CD14-positive monocyte (primary cell): ENCODE results near the gene TNPO1. TPM values are rescaled to one million over a fixed set of nuclear protein-coding genes. Genes with fewer than 3 reads are reported as not detected.

ENCODE experiments used
- DNase-seq, 3 donors: peaks; one replicate each; pipeline ENCODE4 v3.0.0-alpha.2; 2011 to 2022
- H2AFZ ChIP-seq: 2 replicates; pipeline ENCODE4 v1.6.0; 2012; ENCODE audit warnings: mild to moderate bottlenecking, low read depth, low read length, inconsistent platforms; ENCODE audit not compliant: insufficient read depth, poor library complexity, severe bottlenecking
- H3K27ac ChIP-seq, 2 donors: 1 replicate in 1 of 2; 2 replicates in 1 of 2; pipeline ENCODE4 v1.5.1; 2012 to 2013; ENCODE audit warnings: low read length in 2 of 2, control low read depth in 1 of 2, inconsistent platforms in 1 of 2, low read depth in 1 of 2, mild to moderate bottlenecking in 1 of 2
- H3K27me3 ChIP-seq, 2 donors: one replicate each; pipeline versions ENCODE4 v1.6.0 to v1.6.1; 2011 to 2013; ENCODE audit warnings: low read length in 2 of 2; ENCODE audit not compliant: control insufficient read depth in 2 of 2, insufficient read depth in 2 of 2
- H3K36me3 ChIP-seq, 2 donors: replicated peaks in 1 of 2; 1 replicate in 1 of 2; 2 replicates in 1 of 2; pipeline versions ENCODE4 v1.5.1 to v1.6.1; 2012 to 2013; ENCODE audit warnings: low read length in 2 of 2, control low read depth in 1 of 2, inconsistent platforms in 1 of 2, mild to moderate bottlenecking in 1 of 2; ENCODE audit not compliant: insufficient read depth in 2 of 2, control insufficient read depth in 1 of 2
- H3K4me1 ChIP-seq, 2 donors: 1 replicate in 1 of 2; 2 replicates in 1 of 2; pipeline versions ENCODE4 v1.5.1 to v1.6.1; 2012 to 2013; ENCODE audit warnings: low read length in 2 of 2, control low read depth in 1 of 2, inconsistent platforms in 1 of 2, mild to moderate bottlenecking in 1 of 2, moderate library complexity in 1 of 2; ENCODE audit not compliant: insufficient read depth in 2 of 2, control insufficient read depth in 1 of 2
- H3K4me2 ChIP-seq: replicated peaks from 2 replicates; pipeline ENCODE3; 2012; ENCODE audit warnings: low read length, moderate library complexity, mild to moderate bottlenecking; ENCODE audit not compliant: poor library complexity, severe bottlenecking; ENCODE audit errors: extremely low read depth
- H3K4me3 ChIP-seq, 3 experiments: fragments of 200-600 bp in 1 of 3; sonication (generic) in 1 of 3; replicated peaks in 1 of 3; 1 replicate in 2 of 3; 2 replicates in 1 of 3; pipeline ENCODE4 v1.5.1; 2011 to 2013; ENCODE audit warnings: low read length in 3 of 3, mild to moderate bottlenecking in 3 of 3, control low read depth in 2 of 3, low read depth in 2 of 3, inconsistent platforms in 1 of 3, moderate library complexity in 1 of 3
- H3K79me2 ChIP-seq: 2 replicates; pipeline ENCODE4 v1.6.0; 2012; ENCODE audit warnings: mild to moderate bottlenecking, control low read depth, inconsistent platforms, low read length, moderate library complexity; ENCODE audit not compliant: insufficient read depth
- H3K9ac ChIP-seq: 2 replicates; pipeline ENCODE4 v1.6.0; 2017; ENCODE audit warnings: low read length, mild to moderate bottlenecking; ENCODE audit not compliant: insufficient read depth, poor library complexity, severe bottlenecking
- H3K9me3 ChIP-seq, 2 donors: replicated peaks in 1 of 2; 1 replicate in 1 of 2; 2 replicates in 1 of 2; pipeline versions ENCODE4 v1.5.1 to v1.6.1; 2012 to 2013; ENCODE audit warnings: low read length in 2 of 2, control low read depth in 1 of 2; ENCODE audit not compliant: control insufficient read depth in 1 of 2, insufficient read depth in 1 of 2
- H4K20me1 ChIP-seq: 2 replicates; pipeline ENCODE4 v1.6.0; 2012; ENCODE audit warnings: mild to moderate bottlenecking, low read length, control low read depth, moderate library complexity; ENCODE audit not compliant: insufficient read depth
- H3K27ac Mint-ChIP-seq, 7 donors: one replicate each; pipeline ENCODE4 v1.8.0; 2020; ENCODE audit warnings: mild to moderate bottlenecking in 7 of 7, mixed read lengths in 7 of 7, moderate library complexity in 6 of 7, inconsistent platforms in 2 of 7
- H3K27me3 Mint-ChIP-seq, 3 donors: one replicate each; pipeline ENCODE4 v1.8.0; 2021 to 2022; ENCODE audit warnings: low read depth in 3 of 3, mild to moderate bottlenecking in 3 of 3, mixed read lengths in 3 of 3, moderate library complexity in 3 of 3, inconsistent platforms in 1 of 3
- H3K36me3 Mint-ChIP-seq, 2 donors: one replicate each; pipeline ENCODE4 v1.8.0; 2020; ENCODE audit warnings: mixed read lengths in 2 of 2, inconsistent platforms in 1 of 2, mild to moderate bottlenecking in 1 of 2
- H3K4me1 Mint-ChIP-seq: one replicate; pipeline ENCODE4 v1.8.0; 2020; ENCODE audit warnings: mild to moderate bottlenecking, mixed read lengths
- H3K4me3 Mint-ChIP-seq, 2 donors: one replicate each; pipeline ENCODE4 v1.8.0; 2020; ENCODE audit warnings: mild to moderate bottlenecking in 2 of 2, mixed read lengths in 2 of 2, moderate library complexity in 1 of 2
- H3K9me3 Mint-ChIP-seq, 7 donors: one replicate each; pipeline ENCODE4 v1.8.0; 2020 to 2022; ENCODE audit warnings: mixed read lengths in 7 of 7, mild to moderate bottlenecking in 6 of 7, moderate library complexity in 6 of 7, inconsistent platforms in 2 of 7
- WGBS: methylation state at CpG from one replicate; pipeline ENCODE4 v1.1.5; 2013; ENCODE audit warnings: missing lambda C conversion rate; ENCODE audit not compliant: insufficient coverage; 5-methylcytosine and 5-hydroxymethylcytosine counted together
- intact Hi-C, 2 donors: fragments of 100-400 bp; cut with micrococcal nuclease; formaldehyde crosslinking; loops; one replicate each; pipeline versions ENCODE4 v1.15.0 to v1.15.1; 2023
- polyA minus RNA-seq: library from RNA; depleted of rRNA, polyadenylated mRNA; stranded (reverse); fragments of >200 nt; gene quantifications from 2 replicates; pipeline ENCODE4 v1.2.3, GENCODE V29; 2012
- polyA plus RNA-seq, 3 donors: library from polyadenylated mRNA; depleted of rRNA in 1 of 3; unstranded in 2 of 3; stranded (reverse) in 1 of 3; fragments of 300-500 nt in 2 of 3; fragments of >200 nt in 1 of 3; fragmentation: Illumina TruSeq in 2 of 3; gene quantifications; 1 replicate in 2 of 3; 2 replicates in 1 of 3; pipeline ENCODE4 v1.2.3, GENCODE V29; 2012 to 2021
- total RNA-seq, 12 experiments: library from RNA in 1 of 12; stranded (reverse) in 1 of 12; fragments of 120-200 nt in 1 of 12; gene quantifications; one replicate each; pipeline ENCODE4 v1.2.4 and lab custom pipeline; 2013 to 2026; ENCODE audit warnings: mixed read lengths in 6 of 12, inconsistent platforms in 1 of 12
- TF ChIP-seq, protein P1 (sequence below): fragments of 200-600 bp; IDR thresholded peaks from one replicate; pipeline ENCODE4 v1.8.0; 2022; ENCODE audit warnings: antibody characterized with exemption, mild to moderate bottlenecking

TNPO1 gene
- total RNA-seq (2013) = 42.6 TPM
- polyA plus RNA-seq (10 to 100 TPM in 2 of 3 donors, 1 to 10 TPM in 1; 9.3 to 28.1 (median 26.3) TPM), polyA minus RNA-seq (24.4 and 34.9 TPM in 2 replicates), total RNA-seq (lab: John Stamatoyannopoulos, UW) (164 to 721 (median 262) reads per million in 11 experiments)

DNA sequence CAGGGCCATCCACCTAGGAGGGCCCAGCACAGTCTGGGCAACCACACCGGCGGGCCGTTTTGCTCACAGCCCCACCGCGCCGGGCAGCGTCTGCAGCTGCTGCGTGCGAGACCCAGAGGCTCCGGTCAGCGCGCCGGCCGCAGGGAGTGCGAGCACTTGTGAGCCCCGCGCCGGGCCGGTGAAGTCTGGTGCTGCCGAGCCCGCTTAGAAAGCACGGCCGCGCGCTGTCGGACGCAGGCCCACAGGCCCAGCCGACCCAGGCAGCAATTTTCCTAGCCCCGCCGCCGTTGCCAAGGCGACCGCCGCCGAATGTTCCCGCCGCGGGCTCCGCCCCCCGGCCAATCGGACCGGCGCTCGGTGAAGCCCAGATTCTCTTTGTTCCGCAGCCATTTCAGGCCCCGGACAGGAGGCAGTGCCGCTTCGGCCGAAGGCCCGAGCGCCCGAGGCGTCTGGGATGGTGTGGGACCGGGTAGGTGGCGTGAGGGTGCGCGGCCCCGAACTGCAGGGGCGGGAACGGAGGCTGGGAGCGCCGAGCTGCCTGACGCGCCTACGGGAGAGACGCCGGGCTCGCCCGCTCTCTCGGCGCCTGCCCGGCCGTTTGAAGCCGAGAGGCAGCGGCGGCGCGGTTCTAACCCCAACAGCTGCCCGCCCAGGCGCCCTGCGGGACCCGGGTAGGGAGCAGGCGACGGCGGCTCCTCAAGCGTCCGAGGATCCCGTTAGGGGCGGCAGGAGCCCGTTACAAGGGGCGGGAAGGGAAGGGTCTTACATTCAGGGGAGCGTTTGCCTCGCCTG lies at the start of gene TNPO1:
TSS of gene TNPO1 (plus strand) at position 378 of the 792 bp plus-strand sequence. CDS start at position 455, 77 bp downstream.
- peak within 1 kb of the TSS; percentile 91 for H3K9ac ChIP-seq
- H4K20me1 ChIP-seq = no peaks in the 10 kb centered on the region
- Mint-ChIP-seq H3K27me3 (no peaks in the 10 kb centered on the region), H3K9me3 (no peaks in the 10 kb centered on the region), H3K36me3 (no peaks in the 10 kb centered on the region), H3K4me1 (peaks cover 29% of the 10 kb centered on the region), H3K27ac (peak within 1 kb of the TSS; percentile 90 to 94 (median 92)), H3K4me3 (peak within 1 kb of the TSS; percentile 93 to 97)
- DNase-seq = peak; percentile 81
- peak within 1 kb of the TSS; percentile 86 for H3K4me2 ChIP-seq
- H3K4me1 ChIP-seq = peaks cover 15 to 39% of the 10 kb centered on the region in 2 donors
- peak within 1 kb of the TSS; percentile 85 to 87 for H3K27ac ChIP-seq
- peak within 1 kb of the TSS; percentile 99 for H2AFZ ChIP-seq
- peak within 1 kb of the TSS; percentile 61 to 76 (median 74) for H3K4me3 ChIP-seq
- under 1% methylated on average over 91 of the region's 93 CpGs for WGBS
- no peaks in the 10 kb centered on the region for H3K9me3 ChIP-seq
- intact Hi-C loops = loop anchor here (5.0 to 10.0 kb wide), 4 partner anchors 141 to 678 kb away; partner anchors contain the start of genes BTF3 (in 1 of the 2) and FCHO2 (in 1 of the 2)
- no peaks in the 10 kb centered on the region for H3K36me3 ChIP-seq
- TF ChIP-seq, protein P1, sequence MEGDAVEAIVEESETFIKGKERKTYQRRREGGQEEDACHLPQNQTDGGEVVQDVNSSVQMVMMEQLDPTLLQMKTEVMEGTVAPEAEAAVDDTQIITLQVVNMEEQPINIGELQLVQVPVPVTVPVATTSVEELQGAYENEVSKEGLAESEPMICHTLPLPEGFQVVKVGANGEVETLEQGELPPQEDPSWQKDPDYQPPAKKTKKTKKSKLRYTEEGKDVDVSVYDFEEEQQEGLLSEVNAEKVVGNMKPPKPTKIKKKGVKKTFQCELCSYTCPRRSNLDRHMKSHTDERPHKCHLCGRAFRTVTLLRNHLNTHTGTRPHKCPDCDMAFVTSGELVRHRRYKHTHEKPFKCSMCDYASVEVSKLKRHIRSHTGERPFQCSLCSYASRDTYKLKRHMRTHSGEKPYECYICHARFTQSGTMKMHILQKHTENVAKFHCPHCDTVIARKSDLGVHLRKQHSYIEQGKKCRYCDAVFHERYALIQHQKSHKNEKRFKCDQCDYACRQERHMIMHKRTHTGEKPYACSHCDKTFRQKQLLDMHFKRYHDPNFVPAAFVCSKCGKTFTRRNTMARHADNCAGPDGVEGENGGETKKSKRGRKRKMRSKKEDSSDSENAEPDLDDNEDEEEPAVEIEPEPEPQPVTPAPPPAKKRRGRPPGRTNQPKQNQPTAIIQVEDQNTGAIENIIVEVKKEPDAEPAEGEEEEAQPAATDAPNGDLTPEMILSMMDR = no peak
- H3K27me3 ChIP-seq = no peaks in the 10 kb centered on the region
- peaks cover 17% of the 10 kb centered on the region for H3K79me2 ChIP-seq

DNA sequence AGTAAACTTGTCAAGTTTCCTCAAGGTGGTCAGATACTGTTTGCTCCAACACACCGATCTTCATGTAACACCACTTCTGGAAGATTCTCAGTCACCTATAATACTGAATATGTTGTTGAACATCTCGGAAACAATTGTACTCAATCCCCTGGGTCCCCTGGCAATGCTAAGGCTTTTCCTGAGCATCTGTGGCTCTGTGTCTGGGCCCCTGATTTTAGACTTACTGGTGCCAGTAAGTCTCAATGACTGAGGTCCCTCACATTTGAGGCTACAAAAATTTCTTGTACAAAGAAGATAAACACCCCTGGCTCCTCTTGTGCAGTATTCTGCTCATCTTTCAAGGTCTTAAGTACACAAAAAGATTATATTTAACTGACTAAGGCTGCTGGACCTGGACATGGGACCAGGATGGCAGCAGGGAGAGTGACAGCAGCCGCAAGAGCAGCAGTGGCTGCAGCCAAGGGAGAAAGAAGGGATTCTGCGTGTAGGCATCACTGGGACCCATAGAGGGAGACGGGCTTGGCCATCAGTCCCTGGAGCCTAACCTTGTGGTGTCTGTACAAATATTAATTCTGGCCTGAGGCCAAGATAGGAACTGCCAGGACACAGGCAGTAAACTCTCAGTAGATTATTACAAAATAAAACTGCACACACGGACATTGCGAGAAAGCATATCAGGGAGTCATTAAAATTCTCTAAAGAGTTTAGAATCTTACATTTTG lies 49.0 kb upstream of the TNPO1 start:
- Mint-ChIP-seq H3K36me3 (no peaks in the 10 kb centered on the region), H3K9me3 (peaks cover 0 to 4% (median 2%) of the 10 kb centered on the region in 7 donors), H3K27me3 (peaks cover 2 to 7% (median 7%) of the 10 kb centered on the region in 3 donors), H3K27ac (no peak overlapping the region), H3K4me3 (no peak overlapping the region), H3K4me1 (no peaks in the 10 kb centered on the region)
- intact Hi-C loops = no loop called here
- H3K4me1 ChIP-seq = no peaks in the 10 kb centered on the region
- no peaks in the 10 kb centered on the region for H3K27me3 ChIP-seq
- H4K20me1 ChIP-seq = no peaks in the 10 kb centered on the region
- no peak overlapping the region for H3K27ac ChIP-seq
- TF ChIP-seq, protein P1 = no peak
- no peak overlapping the region for H3K9ac ChIP-seq
- H3K36me3 ChIP-seq = no peaks in the 10 kb centered on the region
- no peak for DNase-seq
- 96% methylated on average over 4 of the region's 7 CpGs for WGBS
- no peak overlapping the region for H3K4me3 ChIP-seq
- H2AFZ ChIP-seq = no peak overlapping the region
- no peak overlapping the region for H3K4me2 ChIP-seq
- H3K9me3 ChIP-seq = no peaks in the 10 kb centered on the region
- no peaks in the 10 kb centered on the region for H3K79me2 ChIP-seq
